ENCODE data around the gene VIPR1. TPM values are rescaled to one million over a fixed set of nuclear protein-coding genes. Genes with fewer than 3 reads are reported as not detected.
A peak's percentile ranks its signal among the peaks of the same experiment; 100 is the strongest.
"Not testable (repeated sequence)": the region's sequence is repeated elsewhere in the genome, so short reads cannot be mapped to it uniquely, and the experiment has no call there.

VIPR1 gene
- polyA plus RNA-seq, 1 donor, result 75.3 TPM

DNA sequence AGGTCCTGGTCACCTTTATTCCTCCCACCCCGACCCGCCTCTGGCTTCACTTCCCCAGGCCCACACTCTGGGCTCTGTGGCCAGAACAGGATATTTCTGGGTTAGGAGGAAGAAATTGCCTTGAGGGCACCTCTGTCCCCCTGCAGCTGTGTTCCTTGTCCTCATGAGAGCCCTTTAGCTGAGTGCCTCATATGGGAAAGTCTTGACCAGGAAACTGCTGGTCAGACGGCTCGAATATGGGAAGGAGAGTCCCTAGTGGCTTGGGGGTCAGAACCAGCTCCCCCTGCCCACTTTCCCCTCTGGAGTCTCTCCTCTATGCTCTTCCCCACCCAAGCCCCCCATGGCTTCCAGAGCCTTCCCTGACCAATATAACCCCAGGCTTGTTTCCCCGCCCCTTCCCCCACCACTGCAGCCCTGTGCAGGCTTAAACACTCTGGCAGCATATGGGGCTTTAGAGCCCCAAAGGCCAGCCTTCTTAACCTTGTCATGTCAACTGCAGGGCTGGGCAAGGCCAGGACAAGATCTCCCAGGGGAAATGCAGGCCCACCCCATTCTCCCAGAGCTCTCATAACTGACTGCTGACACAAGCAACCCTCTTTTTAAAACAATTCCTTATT, 42.9 kb downstream of the VIPR1 start:
- Histone ChIP-seq H3K36me3 (ENCODE audit: control insufficient read depth, insufficient read depth, low read length) (peaks cover 12% of the 10 kb centered on the region), H3K4me3 (ENCODE audit: low read length) (no peak overlapping the region), H3K4me1 (ENCODE audit: control insufficient read depth, insufficient read depth, low read length) (peaks cover 22% of the 10 kb centered on the region), H3K9me3 (ENCODE audit: control insufficient read depth, low read depth, low read length) (no peaks in the 10 kb centered on the region), H3K27ac (ENCODE audit: low read length) (no peak overlapping the region), H3K27me3 (ENCODE audit: control insufficient read depth, insufficient read depth, low read length) (no peaks in the 10 kb centered on the region)
- DNase-seq, result no peak
- WGBS (ENCODE audit: insufficient coverage, low lambda C conversion rate), result no CpG with 5 or more reads among the region's 5 CpGs

DNA sequence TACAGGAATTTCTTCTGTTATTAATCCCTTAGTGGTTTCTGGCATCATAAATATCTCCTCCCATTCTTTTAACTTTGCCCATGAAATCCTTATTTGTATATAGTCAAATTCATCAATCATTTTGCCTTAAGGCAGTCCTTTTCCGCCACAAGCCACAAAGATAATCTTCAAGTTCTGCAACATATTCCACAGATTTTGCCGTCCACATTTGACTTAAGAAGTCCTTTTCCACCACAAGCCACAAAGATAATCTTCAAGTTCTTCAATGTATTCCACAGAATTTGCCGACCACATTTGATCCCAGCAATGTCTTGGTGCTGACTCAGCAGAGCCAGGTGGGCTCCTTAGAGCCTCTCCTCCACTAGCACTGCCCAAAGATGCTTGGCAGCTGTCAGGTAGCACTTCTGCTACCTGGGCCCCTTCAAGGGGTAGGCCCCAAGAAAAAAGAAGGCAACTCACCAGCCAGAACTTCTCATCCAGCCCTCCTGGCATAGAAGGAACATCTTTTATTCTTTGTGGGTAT, 44.3 kb downstream of the VIPR1 start:
- peaks cover 15% of the 10 kb centered on the region for H3K4me1 ChIP-seq (ENCODE audit: control insufficient read depth, insufficient read depth, low read length)
- WGBS (ENCODE audit: insufficient coverage, low lambda C conversion rate), result 86% methylated on average over 1 of the region's 3 CpGs
- H3K27ac ChIP-seq (ENCODE audit: low read length), result no peak overlapping the region
- no peaks in the 10 kb centered on the region for H3K27me3 ChIP-seq (ENCODE audit: control insufficient read depth, insufficient read depth, low read length)
- no peak overlapping the region for H3K4me3 ChIP-seq (ENCODE audit: low read length)
- peaks cover 18% of the 10 kb centered on the region for H3K36me3 ChIP-seq (ENCODE audit: control insufficient read depth, insufficient read depth, low read length)
- no peaks in the 10 kb centered on the region for H3K9me3 ChIP-seq (ENCODE audit: control insufficient read depth, low read depth, low read length)
- DNase-seq, result no peak

DNA sequence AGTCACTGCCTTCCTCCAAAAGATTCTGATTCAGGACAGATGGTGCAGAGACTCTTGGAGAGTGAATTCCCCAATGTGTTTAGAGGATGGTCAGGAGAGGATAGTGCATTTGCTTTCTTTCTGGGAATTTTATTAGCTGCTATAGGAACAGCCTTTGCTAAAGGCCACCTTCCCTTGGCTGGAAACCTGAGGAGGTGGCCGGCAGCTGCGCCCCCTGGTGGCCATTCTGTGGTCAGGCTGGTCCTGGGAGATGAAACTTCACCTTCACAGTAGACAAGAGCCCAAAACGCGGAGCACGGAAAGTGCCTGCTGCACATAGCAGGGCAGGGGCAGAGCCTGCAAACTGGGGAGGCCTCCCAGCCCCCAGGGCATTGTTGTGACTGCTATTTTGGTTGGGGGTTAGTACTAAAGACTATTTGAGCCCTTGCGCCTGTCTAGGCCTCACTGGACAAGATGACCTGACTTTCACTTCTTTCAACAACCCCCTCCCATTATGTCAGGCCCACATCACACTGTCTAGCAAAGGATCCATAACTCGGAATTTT, 45.0 kb downstream of the VIPR1 start:
- Histone ChIP-seq H3K4me3 (ENCODE audit: low read length) (no peak overlapping the region), H3K27me3 (ENCODE audit: control insufficient read depth, insufficient read depth, low read length) (no peaks in the 10 kb centered on the region), H3K27ac (ENCODE audit: low read length) (no peak overlapping the region), H3K36me3 (ENCODE audit: control insufficient read depth, insufficient read depth, low read length) (peaks cover 23% of the 10 kb centered on the region), H3K9me3 (ENCODE audit: control insufficient read depth, low read depth, low read length) (no peaks in the 10 kb centered on the region), H3K4me1 (ENCODE audit: control insufficient read depth, insufficient read depth, low read length) (peaks cover 15% of the 10 kb centered on the region)
- DNase-seq, result peak; percentile 42 to 51
- WGBS (ENCODE audit: insufficient coverage, low lambda C conversion rate), result 60% methylated on average over 1 of the region's 7 CpGs

DNA sequence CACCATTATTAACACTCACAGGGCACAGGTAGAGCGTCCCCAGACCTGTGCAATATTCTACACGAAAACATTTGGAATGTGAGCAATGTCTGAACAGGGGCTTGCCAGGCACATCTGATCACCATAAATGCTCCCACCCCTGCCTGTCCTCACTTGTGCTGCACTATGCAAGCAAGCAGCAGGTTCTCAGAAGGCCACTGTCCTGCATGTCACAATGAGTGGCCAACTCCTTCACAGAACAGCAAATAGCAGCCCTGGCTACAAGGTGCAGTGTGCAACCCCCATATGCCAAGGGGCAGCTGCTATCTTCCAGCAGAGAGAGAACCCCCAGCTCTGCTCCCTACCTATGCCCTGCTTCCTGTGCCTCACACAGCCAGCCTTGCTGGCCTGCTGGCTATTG, 46.7 kb downstream of the VIPR1 start:
- no CpG with 5 or more reads among the region's 2 CpGs for WGBS (ENCODE audit: insufficient coverage, low lambda C conversion rate)
- Histone ChIP-seq H3K36me3 (ENCODE audit: control insufficient read depth, insufficient read depth, low read length) (peaks cover 37% of the 10 kb centered on the region), H3K27ac (ENCODE audit: low read length) (no peak overlapping the region), H3K27me3 (ENCODE audit: control insufficient read depth, insufficient read depth, low read length) (no peaks in the 10 kb centered on the region), H3K4me3 (ENCODE audit: low read length) (no peak overlapping the region), H3K9me3 (ENCODE audit: control insufficient read depth, low read depth, low read length) (no peaks in the 10 kb centered on the region), H3K4me1 (ENCODE audit: control insufficient read depth, insufficient read depth, low read length) (peaks cover 15% of the 10 kb centered on the region)
- no peak for DNase-seq

DNA sequence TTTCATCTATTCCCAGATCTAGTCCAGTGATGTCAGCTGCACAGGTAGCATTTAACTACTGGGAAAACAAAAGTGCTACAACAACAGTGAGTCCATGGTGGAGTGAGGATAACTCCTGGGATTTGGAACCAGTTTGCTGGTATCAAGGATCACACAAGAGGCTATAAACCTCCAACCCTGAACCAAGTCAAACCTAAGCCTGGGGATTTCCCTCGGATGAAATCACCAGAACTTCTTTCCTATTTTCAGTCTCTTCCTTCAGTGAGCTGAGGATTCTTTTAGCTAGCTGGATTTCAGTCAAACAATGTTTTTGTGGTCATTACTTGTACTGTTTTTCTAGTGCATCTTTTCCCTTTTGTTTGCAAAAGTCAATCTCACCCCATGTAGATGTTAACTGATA, 47.8 kb downstream of the VIPR1 start:
- H3K36me3 ChIP-seq (ENCODE audit: control insufficient read depth, insufficient read depth, low read length), result peaks cover 44% of the 10 kb centered on the region
- DNase-seq, result no peak
- peaks cover 6% of the 10 kb centered on the region for H3K4me1 ChIP-seq (ENCODE audit: control insufficient read depth, insufficient read depth, low read length)
- WGBS (ENCODE audit: insufficient coverage, low lambda C conversion rate), result no CpG with 5 or more reads among the region's 1 CpG
- H3K4me3 ChIP-seq (ENCODE audit: low read length), result no peak overlapping the region
- no peak overlapping the region for H3K27ac ChIP-seq (ENCODE audit: low read length)
- no peaks in the 10 kb centered on the region for H3K9me3 ChIP-seq (ENCODE audit: control insufficient read depth, low read depth, low read length)
- no peaks in the 10 kb centered on the region for H3K27me3 ChIP-seq (ENCODE audit: control insufficient read depth, insufficient read depth, low read length)

DNA sequence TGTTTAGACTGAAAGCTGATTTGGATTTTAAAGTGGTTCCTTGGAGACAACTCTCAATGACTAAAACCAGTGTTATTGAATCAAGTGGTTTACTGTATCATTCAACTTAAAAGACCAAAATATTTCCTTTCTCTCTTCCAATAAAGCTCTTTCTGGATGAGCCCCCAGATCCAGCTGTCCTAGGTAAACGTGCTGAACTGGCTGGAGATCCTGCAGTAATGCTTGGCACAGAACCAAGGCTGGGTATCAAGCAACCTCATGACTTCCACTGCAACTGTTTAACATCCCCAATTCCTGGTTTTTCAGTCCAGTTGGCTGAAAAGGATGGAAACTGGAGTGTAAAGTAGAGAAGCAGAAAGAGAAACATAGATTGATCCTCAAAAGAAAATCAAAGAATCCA, 50.4 kb downstream of the VIPR1 start:
- Histone ChIP-seq H3K9me3 (ENCODE audit: control insufficient read depth, low read depth, low read length) (no peaks in the 10 kb centered on the region), H3K36me3 (ENCODE audit: control insufficient read depth, insufficient read depth, low read length) (peaks cover 67% of the 10 kb centered on the region), H3K4me1 (ENCODE audit: control insufficient read depth, insufficient read depth, low read length) (no peaks in the 10 kb centered on the region), H3K27ac (ENCODE audit: low read length) (no peak overlapping the region), H3K4me3 (ENCODE audit: low read length) (no peak overlapping the region), H3K27me3 (ENCODE audit: control insufficient read depth, insufficient read depth, low read length) (no peaks in the 10 kb centered on the region)
- no peak for DNase-seq
- no CpG with 5 or more reads among the region's 1 CpG for WGBS (ENCODE audit: insufficient coverage, low lambda C conversion rate)

DNA sequence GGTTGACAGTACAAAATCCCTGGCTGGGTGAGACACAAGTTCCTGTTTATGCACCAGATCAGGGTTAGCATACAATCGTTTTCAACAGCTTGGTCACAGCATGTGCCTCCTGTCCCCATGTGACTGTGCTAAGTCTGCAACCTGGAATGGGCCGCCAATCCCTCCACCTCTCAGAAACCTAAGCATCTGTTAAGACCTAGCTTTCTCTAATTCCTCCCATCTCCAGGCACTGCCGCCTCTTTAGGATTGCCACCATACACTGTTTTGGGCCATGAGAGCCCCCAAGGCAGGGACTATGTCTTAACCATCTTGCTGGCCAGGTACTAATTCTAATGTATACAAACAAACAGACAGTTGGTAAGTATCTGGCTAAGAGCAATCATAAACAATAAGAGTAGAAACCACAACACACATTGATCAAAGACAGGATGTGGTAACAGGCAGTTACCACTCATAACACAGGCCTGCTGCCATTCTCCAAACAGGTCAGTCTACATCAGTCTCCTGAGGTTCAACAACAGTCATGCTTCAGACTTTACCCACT, 53.7 kb downstream of the VIPR1 start:
- no peak for DNase-seq
- no peaks in the 10 kb centered on the region for H3K27me3 ChIP-seq (ENCODE audit: control insufficient read depth, insufficient read depth, low read length)
- H3K36me3 ChIP-seq (ENCODE audit: control insufficient read depth, insufficient read depth, low read length), result peaks cover 76% of the 10 kb centered on the region
- no peak overlapping the region for H3K27ac ChIP-seq (ENCODE audit: low read length)
- no CpG with 5 or more reads among the region's 3 CpGs for WGBS (ENCODE audit: insufficient coverage, low lambda C conversion rate)
- H3K4me1 ChIP-seq (ENCODE audit: control insufficient read depth, insufficient read depth, low read length), result no peaks in the 10 kb centered on the region
- H3K4me3 ChIP-seq (ENCODE audit: low read length), result no peak overlapping the region
- no peaks in the 10 kb centered on the region for H3K9me3 ChIP-seq (ENCODE audit: control insufficient read depth, low read depth, low read length)

DNA sequence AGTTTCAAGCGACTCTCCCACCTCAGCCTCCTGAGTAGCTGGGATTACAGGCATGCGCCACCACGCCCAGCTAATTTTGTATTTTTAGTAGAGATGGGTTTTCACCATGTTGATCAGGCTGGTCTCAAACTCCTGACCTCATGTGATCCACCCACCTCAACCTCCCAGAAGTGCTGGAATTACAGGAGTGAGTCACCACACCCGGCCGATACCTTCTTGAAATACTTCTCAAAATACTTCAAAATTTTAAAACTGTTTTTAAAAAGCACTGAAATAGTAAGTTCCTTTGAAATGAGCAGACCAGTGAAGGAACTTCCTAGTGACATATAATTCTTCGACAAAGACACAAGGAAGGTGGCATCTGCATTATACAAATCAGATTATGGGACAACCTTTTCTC, 54.4 kb downstream of the VIPR1 start:
- not testable (repeated sequence) for H3K27me3 ChIP-seq (ENCODE audit: control insufficient read depth, insufficient read depth, low read length); H3K4me3 ChIP-seq (ENCODE audit: low read length); DNase-seq; H3K9me3 ChIP-seq (ENCODE audit: control insufficient read depth, low read depth, low read length); H3K4me1 ChIP-seq (ENCODE audit: control insufficient read depth, insufficient read depth, low read length); H3K27ac ChIP-seq (ENCODE audit: low read length)
- no CpG with 5 or more reads among the region's 6 CpGs for WGBS (ENCODE audit: insufficient coverage, low lambda C conversion rate)
- peaks cover 81% of the 10 kb centered on the region for H3K36me3 ChIP-seq (ENCODE audit: control insufficient read depth, insufficient read depth, low read length)

DNA sequence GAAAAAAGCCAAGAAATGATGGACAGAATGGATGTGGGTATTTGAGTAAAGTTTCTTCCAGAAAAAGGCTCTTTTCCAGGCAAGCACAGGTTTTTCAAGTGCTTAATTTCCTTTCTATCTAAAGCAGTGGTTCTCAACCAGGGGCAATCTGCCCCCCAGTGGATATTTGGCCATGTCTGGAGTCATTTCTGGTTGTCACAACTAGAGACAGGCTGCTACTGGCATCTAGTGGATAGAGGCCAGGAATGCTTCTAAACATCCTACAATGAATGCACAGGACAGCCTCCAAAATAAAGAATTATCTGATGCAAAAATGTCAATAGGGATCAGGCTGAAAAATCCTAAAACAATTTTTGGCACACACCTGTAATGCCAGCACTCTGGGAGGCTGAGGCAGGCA, 55.4 kb downstream of the VIPR1 start:
- Histone ChIP-seq H3K4me1 (ENCODE audit: control insufficient read depth, insufficient read depth, low read length) (no peaks in the 10 kb centered on the region), H3K4me3 (ENCODE audit: low read length) (no peak overlapping the region), H3K9me3 (ENCODE audit: control insufficient read depth, low read depth, low read length) (no peaks in the 10 kb centered on the region), H3K36me3 (ENCODE audit: control insufficient read depth, insufficient read depth, low read length) (peaks cover 84% of the 10 kb centered on the region), H3K27ac (ENCODE audit: low read length) (no peak overlapping the region), H3K27me3 (ENCODE audit: control insufficient read depth, insufficient read depth, low read length) (no peaks in the 10 kb centered on the region)
- DNase-seq, result no peak

DNA sequence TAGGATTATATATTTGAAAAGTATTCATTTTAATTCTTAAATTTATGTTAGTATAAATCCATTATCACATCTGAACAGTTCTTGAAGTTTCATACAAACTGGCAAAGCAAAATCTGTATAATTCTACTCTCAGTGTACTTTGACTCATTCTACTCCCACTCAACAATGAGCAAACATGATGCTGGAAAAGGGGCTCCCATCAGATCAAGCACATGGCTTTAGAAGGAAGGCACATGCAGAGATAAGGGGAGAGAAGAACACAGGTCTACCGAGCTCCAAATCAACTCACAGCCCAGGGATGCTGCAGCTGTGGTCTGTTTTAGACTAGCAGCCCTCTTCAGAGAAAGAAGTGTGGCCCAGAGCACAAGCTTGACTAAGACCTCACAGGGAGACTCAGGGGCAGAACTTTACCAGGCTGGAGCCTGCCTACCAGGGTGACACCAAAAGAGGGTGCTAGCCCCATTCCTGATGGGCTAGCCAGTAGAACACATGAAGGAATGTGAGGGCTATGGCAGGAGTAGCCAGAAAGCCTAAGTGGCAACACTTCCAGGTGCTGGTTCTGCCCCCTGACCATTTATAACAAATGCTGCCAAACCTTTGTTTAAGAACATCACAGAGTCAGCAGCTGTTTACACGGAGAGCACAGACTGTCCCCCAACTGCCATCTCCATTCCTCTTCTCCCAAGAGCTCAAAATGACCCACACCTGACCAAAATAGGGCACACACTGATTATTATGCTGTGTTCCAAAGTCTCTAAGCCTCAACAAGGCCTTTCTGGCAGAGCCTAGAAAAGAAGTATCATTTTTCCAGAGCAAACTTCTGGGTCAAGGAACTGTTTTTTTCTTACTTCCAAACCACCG, 59.8 kb downstream of the VIPR1 start:
- no peak overlapping the region for H3K4me3 ChIP-seq (ENCODE audit: low read length)
- H3K4me1 ChIP-seq (ENCODE audit: control insufficient read depth, insufficient read depth, low read length), result no peaks in the 10 kb centered on the region
- no peaks in the 10 kb centered on the region for H3K27me3 ChIP-seq (ENCODE audit: control insufficient read depth, insufficient read depth, low read length)
- H3K27ac ChIP-seq (ENCODE audit: low read length), result no peak overlapping the region
- H3K36me3 ChIP-seq (ENCODE audit: control insufficient read depth, insufficient read depth, low read length), result peaks cover 78% of the 10 kb centered on the region
- H3K9me3 ChIP-seq (ENCODE audit: control insufficient read depth, low read depth, low read length), result no peaks in the 10 kb centered on the region
- DNase-seq, result no peak
- no CpG with 5 or more reads among the region's 3 CpGs for WGBS (ENCODE audit: insufficient coverage, low lambda C conversion rate)
